ENCODE data around the gene JSRP1.
"Not testable (repeated sequence)": the region's sequence is repeated elsewhere in the genome, so short reads cannot be mapped to it uniquely, and the experiment has no call there.

The JSRP1 gene

DNA sequence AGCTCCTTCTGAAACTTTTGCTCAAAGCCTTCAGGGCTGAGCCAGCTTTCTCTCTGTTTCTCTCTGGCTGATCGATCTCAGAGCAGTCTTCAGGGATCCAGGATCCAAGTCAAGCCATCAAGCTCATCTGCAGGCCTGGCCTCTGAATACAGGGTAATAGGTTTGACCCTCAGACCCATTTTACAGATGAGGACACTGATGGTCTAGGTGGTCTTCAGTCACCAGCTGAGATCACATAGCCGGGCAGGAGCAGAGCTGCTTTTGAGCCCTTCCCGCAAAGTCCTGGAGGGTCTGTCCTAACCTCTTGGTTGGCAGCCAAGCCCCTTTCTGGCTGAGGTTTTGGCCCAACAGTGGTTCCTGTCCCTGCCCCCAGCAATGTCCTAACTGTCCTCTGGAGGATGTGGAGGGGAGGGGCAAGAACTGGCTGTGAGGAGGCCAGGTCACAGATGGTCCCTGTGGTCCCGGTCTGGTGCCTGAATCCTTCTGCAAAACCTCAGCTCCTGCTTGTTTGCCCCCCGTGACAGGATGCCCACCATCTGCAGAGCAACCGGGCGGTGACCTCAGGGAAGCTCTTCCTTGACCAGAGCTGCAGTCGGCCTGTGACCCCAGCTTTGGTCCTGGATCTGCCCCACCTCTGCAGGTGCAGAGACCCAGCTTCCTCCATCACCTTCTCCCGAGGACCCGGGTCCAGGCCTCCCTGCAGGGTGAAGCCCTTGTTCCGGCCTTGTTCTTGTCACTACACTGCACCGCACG is 31.5 kb upstream of the JSRP1 start:
- no peak for TF ChIP-seq SUZ12 (IDR thresholded peaks at IDR 0.05; ENCODE audit: extremely low read depth, insufficient read depth, insufficient read length)
- no peak for TF ChIP-seq YY1 (IDR thresholded peaks at IDR 0.05; ENCODE audit: insufficient read depth, insufficient read length)
- TF ChIP-seq ZNF274 (IDR thresholded peaks at IDR 0.05; ENCODE audit: low read depth, low read length) = no peak
- peaks cover 20% of the 10 kb centered on the region for H3K4me1 ChIP-seq (ENCODE audit: insufficient read depth, insufficient read length)

GRCh38 chr19:2286402-2287140 is 30.4 kb upstream of the JSRP1 start:
- DNase-seq (ENCODE audit: low read depth, low spot score) = no peak
- no peaks in the 10 kb centered on the region for H3K36me3 ChIP-seq (ENCODE audit: insufficient read depth, insufficient read length, low read length)
- no peaks in the 10 kb centered on the region for H3K9me3 ChIP-seq (ENCODE audit: insufficient read depth, low read length)
- TF ChIP-seq SUZ12 (IDR thresholded peaks at IDR 0.05; ENCODE audit: extremely low read depth, insufficient read depth, insufficient read length) (no peak), ZNF274 (IDR thresholded peaks at IDR 0.05; ENCODE audit: low read depth, low read length) (no peak), YY1 (IDR thresholded peaks at IDR 0.05; ENCODE audit: insufficient read depth, insufficient read length) (no peak)
- H3K4me3 ChIP-seq (ENCODE audit: insufficient read length, low read depth) = no peak overlapping the region
- peaks cover 79% of the 10 kb centered on the region for H3K27me3 ChIP-seq (ENCODE audit: insufficient read depth, insufficient read length)
- peaks cover 20% of the 10 kb centered on the region for H3K4me1 ChIP-seq (ENCODE audit: insufficient read depth, insufficient read length)
- no peak overlapping the region for H3K9ac ChIP-seq (ENCODE audit: insufficient read length, low read depth)

More for the DNA sequence above, 31.5 kb upstream of the JSRP1 start:
- H3K4me3 ChIP-seq (ENCODE audit: insufficient read length, low read depth) = no peak overlapping the region
- no peak for DNase-seq (ENCODE audit: low read depth, low spot score)
- H3K36me3 ChIP-seq (ENCODE audit: insufficient read depth, insufficient read length, low read length) = no peaks in the 10 kb centered on the region
- H3K9me3 ChIP-seq (ENCODE audit: insufficient read depth, low read length) = no peaks in the 10 kb centered on the region
- peaks cover 78% of the 10 kb centered on the region for H3K27me3 ChIP-seq (ENCODE audit: insufficient read depth, insufficient read length)
- H3K9ac ChIP-seq (ENCODE audit: insufficient read length, low read depth) = no peak overlapping the region

GRCh38 chr19:2283835-2284507 is 27.8 kb upstream of the JSRP1 start:
- Histone ChIP-seq H3K4me3 (ENCODE audit: insufficient read length, low read depth) (no peak overlapping the region), H3K27me3 (ENCODE audit: insufficient read depth, insufficient read length) (peaks cover 54% of the 10 kb centered on the region), H3K9ac (ENCODE audit: insufficient read length, low read depth) (no peak overlapping the region), H3K36me3 (ENCODE audit: insufficient read depth, insufficient read length, low read length) (no peaks in the 10 kb centered on the region), H3K9me3 (ENCODE audit: insufficient read depth, low read length) (no peaks in the 10 kb centered on the region), H3K4me1 (ENCODE audit: insufficient read depth, insufficient read length) (peaks cover 3% of the 10 kb centered on the region)
- DNase-seq (ENCODE audit: low read depth, low spot score) = no peak
- no peak for TF ChIP-seq ZNF274 (IDR thresholded peaks at IDR 0.05; ENCODE audit: low read depth, low read length)
- TF ChIP-seq SUZ12 (IDR thresholded peaks at IDR 0.05; ENCODE audit: extremely low read depth, insufficient read depth, insufficient read length) = no peak
- no peak for TF ChIP-seq YY1 (IDR thresholded peaks at IDR 0.05; ENCODE audit: insufficient read depth, insufficient read length)

DNA sequence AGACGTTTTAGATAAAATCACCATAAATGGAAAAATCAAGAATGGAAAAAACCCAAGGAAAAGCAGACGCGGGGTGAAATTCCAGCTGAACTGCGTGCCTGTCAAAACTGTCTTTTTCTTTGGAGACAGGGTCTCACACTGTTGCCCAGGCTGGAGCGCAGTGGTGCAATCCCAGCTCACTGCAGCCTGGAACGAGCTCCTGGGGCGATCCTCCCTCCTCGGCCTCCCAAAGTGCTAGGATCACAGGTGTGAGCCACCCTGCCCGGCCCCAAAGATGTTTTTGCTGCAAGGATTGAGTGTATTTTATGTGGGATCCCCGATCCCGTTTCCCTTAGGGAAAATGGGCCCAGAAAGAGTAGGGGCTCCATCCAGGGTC is 26.6 kb upstream of the JSRP1 start:
- H3K4me1 ChIP-seq (ENCODE audit: insufficient read depth, insufficient read length) = peaks cover 1% of the 10 kb centered on the region
- TF ChIP-seq YY1 (IDR thresholded peaks at IDR 0.05; ENCODE audit: insufficient read depth, insufficient read length) (no peak), ZNF274 (IDR thresholded peaks at IDR 0.05; ENCODE audit: low read depth, low read length) (no peak), SUZ12 (IDR thresholded peaks at IDR 0.05; ENCODE audit: extremely low read depth, insufficient read depth, insufficient read length) (no peak)
- no peak overlapping the region for H3K4me3 ChIP-seq (ENCODE audit: insufficient read length, low read depth)

DNA sequence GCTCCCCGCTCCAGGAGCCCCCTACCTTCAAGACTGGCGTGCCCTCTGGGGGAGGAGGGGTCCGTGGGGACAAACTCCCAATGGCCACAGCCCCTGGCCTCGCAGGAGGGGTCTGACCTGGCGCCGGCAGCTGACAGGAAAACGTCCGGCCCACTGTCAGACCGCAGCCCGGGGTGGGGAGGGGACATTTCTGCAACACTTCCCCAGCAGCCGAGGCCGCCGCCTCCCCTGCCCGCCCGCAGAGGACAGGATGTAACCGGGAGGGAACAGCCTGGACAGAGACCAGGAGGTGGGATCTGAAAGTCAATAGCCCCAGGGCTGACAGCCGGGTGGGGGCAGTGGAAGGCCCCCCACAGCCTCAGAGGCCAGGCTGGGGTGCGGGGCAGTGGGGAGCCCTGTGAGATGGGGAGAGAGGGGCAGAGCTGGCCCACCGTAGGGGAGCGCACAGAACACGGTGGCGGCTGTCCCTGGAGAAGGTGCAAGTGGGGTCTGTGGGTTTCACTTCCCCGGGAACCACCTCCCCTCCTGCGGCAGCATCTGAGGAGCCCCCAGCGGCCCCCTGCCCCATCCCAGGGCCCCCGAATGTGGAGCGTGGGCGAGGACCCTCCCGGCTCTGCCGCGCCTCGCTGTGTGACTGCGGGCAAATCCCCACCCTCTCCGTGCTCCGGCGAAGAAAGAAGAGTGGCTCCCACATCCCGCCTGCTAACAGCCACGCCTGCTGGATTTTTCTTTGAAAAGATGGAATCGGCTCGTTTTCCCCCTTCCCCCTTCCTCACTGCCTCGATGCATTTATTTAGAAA is 26.0 kb upstream of the JSRP1 start, which contains the start of gene PEAK3:
PEAK3 (minus strand) TSS at position 114 of the 800 bp plus-strand sequence. CDS start 1,244 bp downstream, outside the sequence.
- Histone ChIP-seq H3K4me1 (ENCODE audit: insufficient read depth, insufficient read length) (no peaks in the 10 kb centered on the region), H3K27me3 (ENCODE audit: insufficient read depth, insufficient read length) (peaks cover 37% of the 10 kb centered on the region), H3K36me3 (ENCODE audit: insufficient read depth, insufficient read length, low read length) (no peaks in the 10 kb centered on the region), H3K4me3 (ENCODE audit: insufficient read length, low read depth) (peak within 1 kb of the TSS; percentile 28), H3K9ac (ENCODE audit: insufficient read length, low read depth) (peak within 1 kb of the TSS; percentile 59), H3K9me3 (ENCODE audit: insufficient read depth, low read length) (no peaks in the 10 kb centered on the region)
- no peak for TF ChIP-seq ZNF274 (IDR thresholded peaks at IDR 0.05; ENCODE audit: low read depth, low read length)
- TF ChIP-seq SUZ12 (IDR thresholded peaks at IDR 0.05; ENCODE audit: extremely low read depth, insufficient read depth, insufficient read length) = no peak
- DNase-seq (ENCODE audit: low read depth, low spot score) = no peak

More for the DNA sequence above, 26.6 kb upstream of the JSRP1 start:
- H3K36me3 ChIP-seq (ENCODE audit: insufficient read depth, insufficient read length, low read length) = no peaks in the 10 kb centered on the region
- H3K27me3 ChIP-seq (ENCODE audit: insufficient read depth, insufficient read length) = peaks cover 43% of the 10 kb centered on the region
- H3K9me3 ChIP-seq (ENCODE audit: insufficient read depth, low read length) = no peaks in the 10 kb centered on the region
- no peak overlapping the region for H3K9ac ChIP-seq (ENCODE audit: insufficient read length, low read depth)
- no peak for DNase-seq (ENCODE audit: low read depth, low spot score)

GRCh38 chr19:2281265-2282061 is 25.2 kb upstream of the JSRP1 start:
- Histone ChIP-seq H3K9ac (ENCODE audit: insufficient read length, low read depth) (peak overlapping the region; percentile 59), H3K27me3 (ENCODE audit: insufficient read depth, insufficient read length) (peaks cover 30% of the 10 kb centered on the region), H3K4me3 (ENCODE audit: insufficient read length, low read depth) (peak overlapping the region; percentile 28)
- not testable (repeated sequence) for H3K36me3 ChIP-seq (ENCODE audit: insufficient read depth, insufficient read length, low read length); H3K4me1 ChIP-seq (ENCODE audit: insufficient read depth, insufficient read length); H3K9me3 ChIP-seq (ENCODE audit: insufficient read depth, low read length); DNase-seq (ENCODE audit: low read depth, low spot score)
